ENCODE data around the gene ZNF862. TPM values are rescaled to one million over a fixed set of nuclear protein-coding genes. Genes with fewer than 3 reads are reported as not detected.

Gene ZNF862
- total and polyA plus RNA-seq, 2 of the 13 experiments (the other 11 are each of a cell fraction or from before 2014, with no cell fraction given), result 0.89 to 2.0 TPM

DNA sequence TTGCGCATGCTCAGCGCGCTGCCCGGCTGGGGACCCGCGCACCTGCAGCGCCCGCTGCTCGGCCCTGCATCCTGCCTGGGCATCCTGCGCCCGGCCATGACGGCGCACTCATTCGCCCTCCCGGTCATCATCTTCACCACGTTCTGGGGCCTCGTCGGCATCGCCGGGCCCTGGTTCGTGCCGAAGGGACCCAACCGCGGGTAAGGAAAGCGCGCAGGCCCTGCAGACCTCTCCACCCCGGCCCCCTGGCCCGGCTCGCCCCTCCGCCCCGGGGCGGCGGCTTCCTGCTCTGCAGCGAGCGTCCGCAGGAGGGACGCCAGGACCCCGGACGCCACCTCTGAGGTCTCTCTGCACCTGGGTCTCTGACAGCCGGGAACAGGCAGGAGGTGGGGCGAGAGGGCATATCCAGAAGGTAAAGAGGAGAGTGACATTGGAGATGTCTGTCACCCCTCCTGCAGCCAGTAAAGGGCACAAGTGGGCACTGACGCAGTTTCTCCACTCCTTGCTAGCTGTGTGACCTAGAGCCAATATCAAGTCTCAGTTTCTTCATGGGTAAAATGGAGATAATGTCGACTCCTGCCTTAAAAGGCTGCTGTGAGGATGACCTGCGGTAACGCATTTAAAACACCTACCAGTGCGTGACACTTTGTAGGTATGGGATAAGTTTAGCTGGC, 35.9 kb downstream of the ZNF862 start (continued):
- TF ChIP-seq REL (CRISPR knock-in tag; conservative IDR thresholded peaks at IDR 0.05), result no peak
- no peak for TF ChIP-seq ZNF615 (CRISPR knock-in tag; IDR thresholded peaks at IDR 0.05; ENCODE audit: borderline replicate concordance)
- TF ChIP-seq, protein P1, sequence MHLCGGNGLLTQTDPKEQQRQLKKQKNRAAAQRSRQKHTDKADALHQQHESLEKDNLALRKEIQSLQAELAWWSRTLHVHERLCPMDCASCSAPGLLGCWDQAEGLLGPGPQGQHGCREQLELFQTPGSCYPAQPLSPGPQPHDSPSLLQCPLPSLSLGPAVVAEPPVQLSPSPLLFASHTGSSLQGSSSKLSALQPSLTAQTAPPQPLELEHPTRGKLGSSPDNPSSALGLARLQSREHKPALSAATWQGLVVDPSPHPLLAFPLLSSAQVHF (CRISPR knock-in tag; IDR thresholded peaks at IDR 0.05), result 0 out of 2 replicates have a peak, but pooled peaks have one; percentile 23
- no peak for TF ChIP-seq MAZ (IDR thresholded peaks at IDR 0.05; ENCODE audit: borderline replicate concordance, low read depth, low read length)
- peak; percentile 35; the same call in 1 of the 2 replicates for TF ChIP-seq MAZ (CRISPR knock-in tag; IDR thresholded peaks at IDR 0.05; ENCODE audit: low read depth)
- TF ChIP-seq, protein P2, sequence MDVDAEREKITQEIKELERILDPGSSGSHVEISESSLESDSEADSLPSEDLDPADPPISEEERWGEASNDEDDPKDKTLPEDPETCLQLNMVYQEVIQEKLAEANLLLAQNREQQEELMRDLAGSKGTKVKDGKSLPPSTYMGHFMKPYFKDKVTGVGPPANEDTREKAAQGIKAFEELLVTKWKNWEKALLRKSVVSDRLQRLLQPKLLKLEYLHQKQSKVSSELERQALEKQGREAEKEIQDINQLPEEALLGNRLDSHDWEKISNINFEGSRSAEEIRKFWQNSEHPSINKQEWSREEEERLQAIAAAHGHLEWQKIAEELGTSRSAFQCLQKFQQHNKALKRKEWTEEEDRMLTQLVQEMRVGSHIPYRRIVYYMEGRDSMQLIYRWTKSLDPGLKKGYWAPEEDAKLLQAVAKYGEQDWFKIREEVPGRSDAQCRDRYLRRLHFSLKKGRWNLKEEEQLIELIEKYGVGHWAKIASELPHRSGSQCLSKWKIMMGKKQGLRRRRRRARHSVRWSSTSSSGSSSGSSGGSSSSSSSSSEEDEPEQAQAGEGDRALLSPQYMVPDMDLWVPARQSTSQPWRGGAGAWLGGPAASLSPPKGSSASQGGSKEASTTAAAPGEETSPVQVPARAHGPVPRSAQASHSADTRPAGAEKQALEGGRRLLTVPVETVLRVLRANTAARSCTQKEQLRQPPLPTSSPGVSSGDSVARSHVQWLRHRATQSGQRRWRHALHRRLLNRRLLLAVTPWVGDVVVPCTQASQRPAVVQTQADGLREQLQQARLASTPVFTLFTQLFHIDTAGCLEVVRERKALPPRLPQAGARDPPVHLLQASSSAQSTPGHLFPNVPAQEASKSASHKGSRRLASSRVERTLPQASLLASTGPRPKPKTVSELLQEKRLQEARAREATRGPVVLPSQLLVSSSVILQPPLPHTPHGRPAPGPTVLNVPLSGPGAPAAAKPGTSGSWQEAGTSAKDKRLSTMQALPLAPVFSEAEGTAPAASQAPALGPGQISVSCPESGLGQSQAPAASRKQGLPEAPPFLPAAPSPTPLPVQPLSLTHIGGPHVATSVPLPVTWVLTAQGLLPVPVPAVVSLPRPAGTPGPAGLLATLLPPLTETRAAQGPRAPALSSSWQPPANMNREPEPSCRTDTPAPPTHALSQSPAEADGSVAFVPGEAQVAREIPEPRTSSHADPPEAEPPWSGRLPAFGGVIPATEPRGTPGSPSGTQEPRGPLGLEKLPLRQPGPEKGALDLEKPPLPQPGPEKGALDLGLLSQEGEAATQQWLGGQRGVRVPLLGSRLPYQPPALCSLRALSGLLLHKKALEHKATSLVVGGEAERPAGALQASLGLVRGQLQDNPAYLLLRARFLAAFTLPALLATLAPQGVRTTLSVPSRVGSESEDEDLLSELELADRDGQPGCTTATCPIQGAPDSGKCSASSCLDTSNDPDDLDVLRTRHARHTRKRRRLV (CRISPR knock-in tag; IDR thresholded peaks at IDR 0.05), result 0 out of 2 replicates have a peak, but pooled peaks have one; percentile 60
- TF ChIP-seq RCOR2 (CRISPR knock-in tag; IDR thresholded peaks at IDR 0.05), result no peak
- TF ChIP-seq, protein P3, sequence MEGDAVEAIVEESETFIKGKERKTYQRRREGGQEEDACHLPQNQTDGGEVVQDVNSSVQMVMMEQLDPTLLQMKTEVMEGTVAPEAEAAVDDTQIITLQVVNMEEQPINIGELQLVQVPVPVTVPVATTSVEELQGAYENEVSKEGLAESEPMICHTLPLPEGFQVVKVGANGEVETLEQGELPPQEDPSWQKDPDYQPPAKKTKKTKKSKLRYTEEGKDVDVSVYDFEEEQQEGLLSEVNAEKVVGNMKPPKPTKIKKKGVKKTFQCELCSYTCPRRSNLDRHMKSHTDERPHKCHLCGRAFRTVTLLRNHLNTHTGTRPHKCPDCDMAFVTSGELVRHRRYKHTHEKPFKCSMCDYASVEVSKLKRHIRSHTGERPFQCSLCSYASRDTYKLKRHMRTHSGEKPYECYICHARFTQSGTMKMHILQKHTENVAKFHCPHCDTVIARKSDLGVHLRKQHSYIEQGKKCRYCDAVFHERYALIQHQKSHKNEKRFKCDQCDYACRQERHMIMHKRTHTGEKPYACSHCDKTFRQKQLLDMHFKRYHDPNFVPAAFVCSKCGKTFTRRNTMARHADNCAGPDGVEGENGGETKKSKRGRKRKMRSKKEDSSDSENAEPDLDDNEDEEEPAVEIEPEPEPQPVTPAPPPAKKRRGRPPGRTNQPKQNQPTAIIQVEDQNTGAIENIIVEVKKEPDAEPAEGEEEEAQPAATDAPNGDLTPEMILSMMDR (CRISPR knock-in tag; IDR thresholded peaks at IDR 0.05), result peak; percentile 23; the same call in 1 of the 2 replicates
- no peak for TF ChIP-seq GABPA (IDR thresholded peaks at IDR 0.05; ENCODE audit: low read depth, low read length)
- no peak for TF ChIP-seq GABPA (CRISPR knock-in tag; IDR thresholded peaks at IDR 0.05; ENCODE audit: low read depth)
- TF ChIP-seq ZFP36L2 (CRISPR knock-in tag; IDR thresholded peaks at IDR 0.05), result no peak
- TF ChIP-seq ZNF552 (CRISPR knock-in tag; IDR thresholded peaks at IDR 0.05; ENCODE audit: borderline replicate concordance), result no peak
- TF ChIP-seq, protein P4, sequence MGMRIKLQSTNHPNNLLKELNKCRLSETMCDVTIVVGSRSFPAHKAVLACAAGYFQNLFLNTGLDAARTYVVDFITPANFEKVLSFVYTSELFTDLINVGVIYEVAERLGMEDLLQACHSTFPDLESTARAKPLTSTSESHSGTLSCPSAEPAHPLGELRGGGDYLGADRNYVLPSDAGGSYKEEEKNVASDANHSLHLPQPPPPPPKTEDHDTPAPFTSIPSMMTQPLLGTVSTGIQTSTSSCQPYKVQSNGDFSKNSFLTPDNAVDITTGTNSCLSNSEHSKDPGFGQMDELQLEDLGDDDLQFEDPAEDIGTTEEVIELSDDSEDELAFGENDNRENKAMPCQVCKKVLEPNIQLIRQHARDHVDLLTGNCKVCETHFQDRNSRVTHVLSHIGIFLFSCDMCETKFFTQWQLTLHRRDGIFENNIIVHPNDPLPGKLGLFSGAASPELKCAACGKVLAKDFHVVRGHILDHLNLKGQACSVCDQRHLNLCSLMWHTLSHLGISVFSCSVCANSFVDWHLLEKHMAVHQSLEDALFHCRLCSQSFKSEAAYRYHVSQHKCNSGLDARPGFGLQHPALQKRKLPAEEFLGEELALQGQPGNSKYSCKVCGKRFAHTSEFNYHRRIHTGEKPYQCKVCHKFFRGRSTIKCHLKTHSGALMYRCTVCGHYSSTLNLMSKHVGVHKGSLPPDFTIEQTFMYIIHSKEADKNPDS (CRISPR knock-in tag; IDR thresholded peaks at IDR 0.05), result no peak
- TF ChIP-seq ZFP37 (CRISPR knock-in tag; IDR thresholded peaks at IDR 0.05; ENCODE audit: borderline replicate concordance), result 0 out of 2 replicates have a peak, but pooled peaks have one; percentile 41
- no peak for TF ChIP-seq NR2F6 (IDR thresholded peaks at IDR 0.05)
- no peak for TF ChIP-seq NR2F6 (CRISPR knock-in tag; IDR thresholded peaks at IDR 0.05)
- TF ChIP-seq SIN3A (IDR thresholded peaks at IDR 0.05; ENCODE audit: borderline replicate concordance, low read depth, low read length), result no peak
- TF ChIP-seq, protein P5, sequence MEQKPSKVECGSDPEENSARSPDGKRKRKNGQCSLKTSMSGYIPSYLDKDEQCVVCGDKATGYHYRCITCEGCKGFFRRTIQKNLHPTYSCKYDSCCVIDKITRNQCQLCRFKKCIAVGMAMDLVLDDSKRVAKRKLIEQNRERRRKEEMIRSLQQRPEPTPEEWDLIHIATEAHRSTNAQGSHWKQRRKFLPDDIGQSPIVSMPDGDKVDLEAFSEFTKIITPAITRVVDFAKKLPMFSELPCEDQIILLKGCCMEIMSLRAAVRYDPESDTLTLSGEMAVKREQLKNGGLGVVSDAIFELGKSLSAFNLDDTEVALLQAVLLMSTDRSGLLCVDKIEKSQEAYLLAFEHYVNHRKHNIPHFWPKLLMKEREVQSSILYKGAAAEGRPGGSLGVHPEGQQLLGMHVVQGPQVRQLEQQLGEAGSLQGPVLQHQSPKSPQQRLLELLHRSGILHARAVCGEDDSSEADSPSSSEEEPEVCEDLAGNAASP (CRISPR knock-in tag; IDR thresholded peaks at IDR 0.05; ENCODE audit: borderline replicate concordance), result no peak
- TF ChIP-seq ZNF644 (CRISPR knock-in tag; IDR thresholded peaks at IDR 0.05; ENCODE audit: low read depth), result no peak
